ENCODE data around the gene UNC93A.

DNA sequence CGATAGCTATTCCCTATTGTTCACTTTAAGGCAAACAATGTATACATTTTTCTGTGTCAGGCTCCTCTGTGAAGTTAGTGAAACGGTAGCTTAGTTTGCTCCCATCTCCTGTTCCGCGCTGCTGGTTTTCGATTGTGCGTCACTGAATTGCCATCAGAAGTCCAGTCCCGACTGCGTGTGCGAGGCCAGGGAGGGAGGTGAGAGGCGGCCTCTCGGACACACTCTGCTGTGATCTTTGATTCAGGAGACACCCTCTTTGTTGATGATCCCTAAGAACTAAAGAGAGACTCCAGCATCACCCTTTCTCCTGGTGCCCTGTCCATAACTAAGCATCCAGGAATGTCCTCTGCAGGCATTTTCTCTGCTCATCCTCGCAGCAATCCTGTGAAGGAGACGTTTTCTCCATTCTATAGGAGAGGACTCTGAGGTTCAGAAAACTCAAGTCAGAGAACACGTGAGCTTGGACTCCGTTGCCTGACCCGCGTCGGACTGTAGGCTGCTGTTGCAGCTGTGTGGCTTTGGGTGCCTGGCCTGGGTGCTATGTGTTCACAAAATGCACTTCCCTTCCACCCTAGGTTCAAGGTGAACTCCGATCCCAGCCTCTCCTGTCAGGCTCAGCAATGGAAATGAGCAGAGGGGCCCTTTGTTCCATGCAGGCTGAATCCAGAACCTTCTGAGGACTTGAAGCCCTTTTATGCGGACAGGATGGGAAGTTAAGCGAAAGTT lies 24.1 kb upstream of the UNC93A start:
- TF ChIP-seq EZH2phosphoT487 (IDR thresholded peaks at IDR 0.05; ENCODE audit: borderline replicate concordance), result no peak
- TF ChIP-seq, protein P1, sequence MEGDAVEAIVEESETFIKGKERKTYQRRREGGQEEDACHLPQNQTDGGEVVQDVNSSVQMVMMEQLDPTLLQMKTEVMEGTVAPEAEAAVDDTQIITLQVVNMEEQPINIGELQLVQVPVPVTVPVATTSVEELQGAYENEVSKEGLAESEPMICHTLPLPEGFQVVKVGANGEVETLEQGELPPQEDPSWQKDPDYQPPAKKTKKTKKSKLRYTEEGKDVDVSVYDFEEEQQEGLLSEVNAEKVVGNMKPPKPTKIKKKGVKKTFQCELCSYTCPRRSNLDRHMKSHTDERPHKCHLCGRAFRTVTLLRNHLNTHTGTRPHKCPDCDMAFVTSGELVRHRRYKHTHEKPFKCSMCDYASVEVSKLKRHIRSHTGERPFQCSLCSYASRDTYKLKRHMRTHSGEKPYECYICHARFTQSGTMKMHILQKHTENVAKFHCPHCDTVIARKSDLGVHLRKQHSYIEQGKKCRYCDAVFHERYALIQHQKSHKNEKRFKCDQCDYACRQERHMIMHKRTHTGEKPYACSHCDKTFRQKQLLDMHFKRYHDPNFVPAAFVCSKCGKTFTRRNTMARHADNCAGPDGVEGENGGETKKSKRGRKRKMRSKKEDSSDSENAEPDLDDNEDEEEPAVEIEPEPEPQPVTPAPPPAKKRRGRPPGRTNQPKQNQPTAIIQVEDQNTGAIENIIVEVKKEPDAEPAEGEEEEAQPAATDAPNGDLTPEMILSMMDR (IDR thresholded peaks at IDR 0.05 in 2 of 3, conservative IDR thresholded peaks at IDR 0.05 in 1 of 3; ENCODE audit: borderline replicate concordance in 1 of 3, insufficient read depth in 1 of 3, low read depth in 2 of 3, low read length in 2 of 3), result no peak
- TF ChIP-seq, protein P2, sequence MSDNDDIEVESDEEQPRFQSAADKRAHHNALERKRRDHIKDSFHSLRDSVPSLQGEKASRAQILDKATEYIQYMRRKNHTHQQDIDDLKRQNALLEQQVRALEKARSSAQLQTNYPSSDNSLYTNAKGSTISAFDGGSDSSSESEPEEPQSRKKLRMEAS (IDR thresholded peaks at IDR 0.05), result no peak
- no peak for TF ChIP-seq FOSL1 (IDR thresholded peaks at IDR 0.05; ENCODE audit: low read depth)
- TF ChIP-seq CEBPB (IDR thresholded peaks at IDR 0.05; ENCODE audit: low read depth), result no peak
- no peak for TF ChIP-seq EGR1 (IDR thresholded peaks at IDR 0.05; ENCODE audit: low read depth)

Measured in HCT116 (cell line).